MM.1S (cell line): Measurements from ENCODE around the gene PASK.

Experiments used
- EZH2 ChIP-seq: fragments of 300-600 bp; sonication (generic); optimal IDR thresholded peaks from 2 replicates; pipeline ENCODE3; 2017; ENCODE audit warnings: low read depth, mild to moderate bottlenecking, antibody characterized with exemption, low read length, mixed read lengths
- EZH2phosphoT487 ChIP-seq: fragments of 300-600 bp; sonication (generic); IDR thresholded peaks from 2 replicates; pipeline ENCODE4 v1.6.1; 2018; ENCODE audit warnings: antibody characterized with exemption, low read length
- TF ChIP-seq, protein P1 (sequence below): fragments of 300-600 bp; sonication (generic); IDR thresholded peaks from 2 replicates; pipeline ENCODE4 v1.5.1; 2016; ENCODE audit warnings: antibody characterized with exemption, low read length, mixed read lengths

DNA sequence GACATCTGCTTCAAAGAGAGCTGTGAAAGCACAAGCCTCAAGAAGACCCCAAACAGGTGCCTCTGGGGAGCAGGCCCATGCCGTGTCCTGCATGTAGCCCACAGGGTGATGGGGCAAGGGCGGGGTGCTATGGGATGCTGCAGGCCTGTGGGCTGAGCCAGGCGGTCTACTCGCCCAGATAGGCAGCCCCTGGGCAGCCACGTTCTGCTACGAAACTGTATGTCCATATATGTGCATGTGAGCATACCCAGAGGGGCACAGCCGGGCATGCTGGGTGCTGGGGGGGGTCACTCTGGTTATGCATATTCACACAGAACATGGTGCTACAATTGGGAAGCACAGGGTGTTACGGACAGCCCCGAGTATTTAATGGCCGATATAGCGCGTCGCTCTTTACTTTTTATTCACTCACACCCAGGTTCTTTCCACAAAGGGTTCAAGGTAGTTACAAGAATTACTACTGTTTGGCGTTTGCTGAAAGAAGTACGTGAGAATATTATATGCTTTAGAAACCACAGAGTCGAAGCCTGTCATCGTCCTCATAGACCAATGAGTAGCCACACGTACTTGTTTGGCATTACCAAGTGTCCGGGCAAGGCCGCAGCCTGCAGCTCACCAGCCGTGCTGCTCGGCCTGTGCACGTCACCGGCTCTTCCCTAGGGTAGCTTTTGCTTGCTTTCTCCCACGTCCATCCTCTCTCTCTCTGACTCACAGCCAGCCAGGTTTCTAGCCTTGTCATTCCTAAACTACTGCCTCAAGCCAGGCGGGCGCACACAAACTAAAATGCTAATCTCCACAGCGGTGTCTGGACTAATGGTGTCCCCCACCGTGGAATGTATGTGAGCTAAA lies 61.6 kb downstream of the PASK start:
- TF ChIP-seq, protein P1, sequence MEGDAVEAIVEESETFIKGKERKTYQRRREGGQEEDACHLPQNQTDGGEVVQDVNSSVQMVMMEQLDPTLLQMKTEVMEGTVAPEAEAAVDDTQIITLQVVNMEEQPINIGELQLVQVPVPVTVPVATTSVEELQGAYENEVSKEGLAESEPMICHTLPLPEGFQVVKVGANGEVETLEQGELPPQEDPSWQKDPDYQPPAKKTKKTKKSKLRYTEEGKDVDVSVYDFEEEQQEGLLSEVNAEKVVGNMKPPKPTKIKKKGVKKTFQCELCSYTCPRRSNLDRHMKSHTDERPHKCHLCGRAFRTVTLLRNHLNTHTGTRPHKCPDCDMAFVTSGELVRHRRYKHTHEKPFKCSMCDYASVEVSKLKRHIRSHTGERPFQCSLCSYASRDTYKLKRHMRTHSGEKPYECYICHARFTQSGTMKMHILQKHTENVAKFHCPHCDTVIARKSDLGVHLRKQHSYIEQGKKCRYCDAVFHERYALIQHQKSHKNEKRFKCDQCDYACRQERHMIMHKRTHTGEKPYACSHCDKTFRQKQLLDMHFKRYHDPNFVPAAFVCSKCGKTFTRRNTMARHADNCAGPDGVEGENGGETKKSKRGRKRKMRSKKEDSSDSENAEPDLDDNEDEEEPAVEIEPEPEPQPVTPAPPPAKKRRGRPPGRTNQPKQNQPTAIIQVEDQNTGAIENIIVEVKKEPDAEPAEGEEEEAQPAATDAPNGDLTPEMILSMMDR: no peak
- TF ChIP-seq EZH2: no peak
- no peak for TF ChIP-seq EZH2phosphoT487
